Activated CD4-positive, alpha-beta T cell treated with anti-CD3 and anti-CD28 coated beads, Interleukin-2, amount 10 ng/mL, durations not matched to agents 7 days and 5 days (primary cell): Measurements from ENCODE around the gene SGF29. TPM values are rescaled to one million over a fixed set of nuclear protein-coding genes. Genes with fewer than 3 reads are reported as not detected.
"Not testable (repeated sequence)": the region's sequence is repeated elsewhere in the genome, so short reads cannot be mapped to it uniquely, and the experiment has no call there.

Source experiments
- CTCF ChIA-PET: fragments of 350-600 bp; sonication (Branson Sonifier 250); formaldehyde crosslinking; loops from one replicate; lab custom pipeline; 2021; ENCODE audit warnings: antibody characterized with exemption; lab: Charles Lee
- POLR2A ChIA-PET: fragments of 350-600 bp; sonication (Branson Sonifier 250); formaldehyde crosslinking; loops from one replicate; lab custom pipeline; 2021; ENCODE audit warnings: antibody characterized with exemption; lab: Charles Lee
- DNase-seq: peaks from one replicate; pipeline ENCODE4 v3.0.0-alpha.2; 2020
- H3K27ac Mint-ChIP-seq: one replicate; pipeline ENCODE4 v1.8.0; 2021; ENCODE audit warnings: mild to moderate bottlenecking, moderate library complexity, mixed read lengths
- H3K27me3 Mint-ChIP-seq: one replicate; pipeline ENCODE4 v1.8.0; 2021; ENCODE audit warnings: mixed read lengths
- H3K36me3 Mint-ChIP-seq: one replicate; pipeline ENCODE4 v1.8.0; 2021; ENCODE audit warnings: low read depth, mixed read lengths
- H3K4me1 Mint-ChIP-seq: one replicate; pipeline ENCODE4 v1.8.0; 2021; ENCODE audit warnings: mixed read lengths
- H3K4me3 Mint-ChIP-seq: one replicate; pipeline ENCODE4 v1.8.0; 2021; ENCODE audit warnings: mild to moderate bottlenecking, moderate library complexity, mixed read lengths
- H3K9me3 Mint-ChIP-seq: one replicate; pipeline ENCODE4 v1.8.0; 2021; ENCODE audit warnings: mixed read lengths
- total RNA-seq, 2 experiments: library from RNA; stranded (reverse); gene quantifications; one replicate each; pipeline ENCODE4 v1.2.3, GENCODE V29; 2021

Gene SGF29
- total RNA-seq, 2 experiments from 2014 or later, result 49.3 to 60.6 TPM

GRCh38 chr16:28575446-28576109 lies 21.9 kb downstream of the SGF29 start:
- Mint-ChIP-seq H3K27ac (no peak overlapping the region), H3K27me3 (no peaks in the 10 kb centered on the region), H3K4me1 (peaks cover 1% of the 10 kb centered on the region), H3K4me3 (no peak overlapping the region), H3K36me3 (no peaks in the 10 kb centered on the region), H3K9me3 (no peaks in the 10 kb centered on the region)
- ChIA-PET POLR2A (no interaction called here), CTCF (interaction anchor here (1.5 kb wide), 1 partner anchor 19 kb away, joined by 4 read pairs; no protein-coding TSS in a partner anchor)
- DNase-seq, result no peak

GRCh38 chr16:28580726-28581315 lies 27.1 kb downstream of the SGF29 start:
- DNase-seq, result no peak
- no peaks in the 10 kb centered on the region for H3K4me1 Mint-ChIP-seq
- no peak overlapping the region for H3K27ac Mint-ChIP-seq
- H3K27me3 Mint-ChIP-seq, result no peaks in the 10 kb centered on the region
- no peak overlapping the region for H3K4me3 Mint-ChIP-seq
- ChIA-PET POLR2A (interaction anchor here (0.5 kb wide), 1 partner anchor 12 kb away, joined by 3 read pairs; no protein-coding TSS in a partner anchor), CTCF (no interaction called here)
- H3K36me3 Mint-ChIP-seq, result peaks cover 24% of the 10 kb centered on the region
- no peaks in the 10 kb centered on the region for H3K9me3 Mint-ChIP-seq

- no peak for DNase-seq
- no peaks in the 10 kb centered on the region for H3K4me1 Mint-ChIP-seq
- H3K27me3 Mint-ChIP-seq, result no peaks in the 10 kb centered on the region
- no peak overlapping the region for H3K27ac Mint-ChIP-seq
- H3K9me3 Mint-ChIP-seq, result no peaks in the 10 kb centered on the region
- H3K36me3 Mint-ChIP-seq, result peaks cover 33% of the 10 kb centered on the region
- H3K4me3 Mint-ChIP-seq, result no peak overlapping the region
- ChIA-PET POLR2A (no interaction called here), CTCF (interaction anchor here (0.7 kb wide), 1 partner anchor 23 kb away, joined by 3 read pairs; no protein-coding TSS in a partner anchor)
Observed at GRCh38 chr16:28585674-28586073, 32.0 kb downstream of the SGF29 start.

- Mint-ChIP-seq H3K36me3 (peaks cover 34% of the 10 kb centered on the region), H3K27me3 (no peaks in the 10 kb centered on the region), H3K27ac (no peak overlapping the region), H3K4me1 (no peaks in the 10 kb centered on the region), H3K4me3 (no peak overlapping the region), H3K9me3 (no peaks in the 10 kb centered on the region)
- no peak for DNase-seq
- CTCF ChIA-PET, result interaction anchor here (0.7 kb wide), 1 partner anchor 23 kb away, joined by 3 read pairs; no protein-coding TSS in a partner anchor
- POLR2A ChIA-PET, result no interaction called here
Observed at GRCh38 chr16:28586466-28586865, 32.7 kb downstream of the SGF29 start.

GRCh38 chr16:28587386-28587785 lies 33.7 kb downstream of the SGF29 start:
- no peaks in the 10 kb centered on the region for H3K27me3 Mint-ChIP-seq
- H3K9me3 Mint-ChIP-seq, result no peaks in the 10 kb centered on the region
- ChIA-PET CTCF (no interaction called here), POLR2A (no interaction called here)
- H3K36me3 Mint-ChIP-seq, result peaks cover 30% of the 10 kb centered on the region
- no peak overlapping the region for H3K27ac Mint-ChIP-seq
- no peaks in the 10 kb centered on the region for H3K4me1 Mint-ChIP-seq
- no peak for DNase-seq
- H3K4me3 Mint-ChIP-seq, result no peak overlapping the region

- Mint-ChIP-seq H3K36me3 (peaks cover 26% of the 10 kb centered on the region), H3K4me3 (no peak overlapping the region)
Observed at GRCh38 chr16:28589069-28589468, 35.3 kb downstream of the SGF29 start.

GRCh38 chr16:28589930-28590329 lies 36.2 kb downstream of the SGF29 start:
- H3K9me3 Mint-ChIP-seq, result no peaks in the 10 kb centered on the region
- CTCF ChIA-PET, result no interaction called here
- H3K36me3 Mint-ChIP-seq, result peaks cover 23% of the 10 kb centered on the region
- no peak overlapping the region for H3K27ac Mint-ChIP-seq
- DNase-seq, result no peak
- no peaks in the 10 kb centered on the region for H3K4me1 Mint-ChIP-seq
- POLR2A ChIA-PET, result no interaction called here
- H3K27me3 Mint-ChIP-seq, result no peaks in the 10 kb centered on the region
- no peak overlapping the region for H3K4me3 Mint-ChIP-seq

More at GRCh38 chr16:28589069-28589468, 35.3 kb downstream of the SGF29 start:
- H3K27ac Mint-ChIP-seq, result no peak overlapping the region
- H3K27me3 Mint-ChIP-seq, result no peaks in the 10 kb centered on the region
- CTCF ChIA-PET, result no interaction called here
- DNase-seq, result no peak
- no peaks in the 10 kb centered on the region for H3K4me1 Mint-ChIP-seq
- no peaks in the 10 kb centered on the region for H3K9me3 Mint-ChIP-seq
- POLR2A ChIA-PET, result no interaction called here

GRCh38 chr16:28590384-28591340 lies 36.9 kb downstream of the SGF29 start:
- ChIA-PET CTCF (no interaction called here), POLR2A (no interaction called here)
- Mint-ChIP-seq H3K4me1 (no peaks in the 10 kb centered on the region), H3K4me3 (no peak overlapping the region), H3K9me3 (no peaks in the 10 kb centered on the region), H3K36me3 (peaks cover 20% of the 10 kb centered on the region), H3K27me3 (no peaks in the 10 kb centered on the region), H3K27ac (no peak overlapping the region)
- no peak for DNase-seq

- peaks cover 20% of the 10 kb centered on the region for H3K36me3 Mint-ChIP-seq
- no peaks in the 10 kb centered on the region for H3K4me1 Mint-ChIP-seq
- H3K27me3 Mint-ChIP-seq, result no peaks in the 10 kb centered on the region
- POLR2A ChIA-PET, result no interaction called here
- no peaks in the 10 kb centered on the region for H3K9me3 Mint-ChIP-seq
- H3K4me3 Mint-ChIP-seq, result no peak overlapping the region
- no peak for DNase-seq
- no peak overlapping the region for H3K27ac Mint-ChIP-seq
- CTCF ChIA-PET, result no interaction called here
Observed at GRCh38 chr16:28591355-28591754, 37.6 kb downstream of the SGF29 start.

GRCh38 chr16:28592511-28592910 lies 38.8 kb downstream of the SGF29 start:
- no peak for DNase-seq
- H3K36me3 Mint-ChIP-seq, result peaks cover 17% of the 10 kb centered on the region
- ChIA-PET POLR2A (no interaction called here), CTCF (interaction anchor here (2.8 kb wide), 1 partner anchor 11 kb away, joined by 10 read pairs; no protein-coding TSS in a partner anchor)
- no peak overlapping the region for H3K27ac Mint-ChIP-seq
- H3K9me3 Mint-ChIP-seq, result no peaks in the 10 kb centered on the region
- no peaks in the 10 kb centered on the region for H3K27me3 Mint-ChIP-seq
- peaks cover 6% of the 10 kb centered on the region for H3K4me1 Mint-ChIP-seq
- no peak overlapping the region for H3K4me3 Mint-ChIP-seq

- Mint-ChIP-seq H3K4me3 (no peak overlapping the region), H3K4me1 (peaks cover 7% of the 10 kb centered on the region), H3K27me3 (no peaks in the 10 kb centered on the region), H3K9me3 (no peaks in the 10 kb centered on the region), H3K36me3 (peaks cover 17% of the 10 kb centered on the region), H3K27ac (peak overlapping the region; percentile 31)
- ChIA-PET POLR2A (interaction anchor here (0.6 kb wide), 1 partner anchor 13 kb away, joined by 3 read pairs; no protein-coding TSS in a partner anchor), CTCF (interaction anchor here (2.8 kb wide), 1 partner anchor 11 kb away, joined by 10 read pairs; no protein-coding TSS in a partner anchor)
- no peak for DNase-seq
Observed at GRCh38 chr16:28592979-28593553, 39.3 kb downstream of the SGF29 start.

- H3K9me3 Mint-ChIP-seq, POLR2A ChIA-PET, H3K4me1 Mint-ChIP-seq, H3K27ac Mint-ChIP-seq, H3K4me3 Mint-ChIP-seq, DNase-seq, H3K27me3 Mint-ChIP-seq: not testable (repeated sequence)
- H3K36me3 Mint-ChIP-seq, result peaks cover 13% of the 10 kb centered on the region
- CTCF ChIA-PET, result interaction anchor here (0.6 to 2.4 kb wide), 2 partner anchors 14 to 751 kb away, joined by 3 to 8 read pairs; partner anchors contain the start of gene SULT1A1
Observed at GRCh38 chr16:28595451-28595850, 41.7 kb downstream of the SGF29 start.
